NCI-H146 treated with DMSO at 0.1 percent for 48 hours (cell line): Measurements from ENCODE around the gene CDC42BPB.

Experiments
- DNase-seq: peaks from one replicate; lab custom pipeline; 2025; ENCODE audit not compliant: unreplicated experiment; lab: John Stamatoyannopoulos, UW

CDC42BPB gene

GRCh38 chr14:103073367-103073875, 16.1 kb upstream of the CDC42BPB start:
- no peak for DNase-seq

- no peak for DNase-seq
These were observed 15.4 kb upstream of the CDC42BPB start for GRCh38 chr14:103072595-103073366.

- no peak for DNase-seq
These were observed 14.3 kb upstream of the CDC42BPB start for GRCh38 chr14:103071544-103072251.

- no peak for DNase-seq
These were observed 13.7 kb upstream of the CDC42BPB start for GRCh38 chr14:103070971-103071542.

GRCh38 chr14:103070263-103070885, 13.0 kb upstream of the CDC42BPB start:
- no peak for DNase-seq

GRCh38 chr14:103068351-103069073, 11.2 kb upstream of the CDC42BPB start:
- DNase-seq: no peak

- no peak for DNase-seq
These were observed 10.0 kb upstream of the CDC42BPB start for GRCh38 chr14:103067231-103067954.

GRCh38 chr14:103066399-103066798, 9.1 kb upstream of the CDC42BPB start:
- DNase-seq: no peak

GRCh38 chr14:103065861-103066260, 8.5 kb upstream of the CDC42BPB start:
- no peak for DNase-seq

- DNase-seq: no peak
These were observed 7.6 kb upstream of the CDC42BPB start for GRCh38 chr14:103064978-103065377.

- DNase-seq: no peak
These were observed 7.1 kb upstream of the CDC42BPB start for GRCh38 chr14:103064436-103064835.

- no peak for DNase-seq
These were observed 4.2 kb upstream of the CDC42BPB start for GRCh38 chr14:103061482-103061976.

GRCh38 chr14:103059556-103059955, 2.2 kb upstream of the CDC42BPB start:
- DNase-seq: no peak

GRCh38 chr14:103058164-103059055, 1.1 kb upstream of the CDC42BPB start:
- no peak for DNase-seq

- no peak for DNase-seq
These were observed 349 bp downstream of the CDC42BPB start for GRCh38 chr14:103057028-103057371.

GRCh38 chr14:103056322-103057027, 874 bp downstream of the CDC42BPB start:
- peak; percentile 55 for DNase-seq

- DNase-seq: no peak
These were observed 1.7 kb downstream of the CDC42BPB start for GRCh38 chr14:103055695-103056094.

- DNase-seq: no peak
These were observed 4.9 kb downstream of the CDC42BPB start for GRCh38 chr14:103052407-103052806.
